ENCODE measurements around the gene TSPAN17.

The TSPAN17 gene

GRCh38 chr5:176624142-176624541 lies 23.1 kb upstream of the TSPAN17 start:
- no peak for DNase-seq

- DNase-seq: no peak
These were observed 22.3 kb upstream of the TSPAN17 start for GRCh38 chr5:176624938-176625337.

GRCh38 chr5:176625512-176625911 lies 21.8 kb upstream of the TSPAN17 start:
- no peak for DNase-seq

- no peak for DNase-seq
These were observed 21.1 kb upstream of the TSPAN17 start for GRCh38 chr5:176625966-176626875.

- DNase-seq: no peak
These were observed 20.4 kb upstream of the TSPAN17 start for GRCh38 chr5:176626876-176627236.

GRCh38 chr5:176627582-176627981 lies 19.7 kb upstream of the TSPAN17 start:
- no peak for DNase-seq

GRCh38 chr5:176628406-176629228 lies 18.7 kb upstream of the TSPAN17 start:
- DNase-seq: no peak

- DNase-seq: no peak
These were observed 17.9 kb upstream of the TSPAN17 start for GRCh38 chr5:176629317-176629852.

GRCh38 chr5:176629853-176630680 lies 17.2 kb upstream of the TSPAN17 start, which contains the start of the genes EIF4E1B and SNCB:
EIF4E1B (plus strand) TSS chr5:176630675; CDS start chr5:176642788, 12,113 bp downstream.
SNCB (minus strand) TSS chr5:176630534; CDS start chr5:176629654, 880 bp downstream.
- DNase-seq: no peak

GRCh38 chr5:176630681-176631222 lies 16.5 kb upstream of the TSPAN17 start:
- DNase-seq: no peak

- DNase-seq: no peak
These were observed 15.7 kb upstream of the TSPAN17 start for GRCh38 chr5:176631383-176632200.

- DNase-seq: no peak
These were observed 14.5 kb upstream of the TSPAN17 start for GRCh38 chr5:176632745-176633144.

- no peak for DNase-seq
These were observed 13.7 kb upstream of the TSPAN17 start for GRCh38 chr5:176633598-176633997.

GRCh38 chr5:176636426-176636825 lies 10.9 kb upstream of the TSPAN17 start:
- DNase-seq: no peak

GRCh38 chr5:176637556-176637955 lies 9.7 kb upstream of the TSPAN17 start:
- no peak for DNase-seq

GRCh38 chr5:176638437-176638836 lies 8.8 kb upstream of the TSPAN17 start:
- DNase-seq: no peak

GRCh38 chr5:176639208-176639607 lies 8.1 kb upstream of the TSPAN17 start:
- DNase-seq: no peak

- DNase-seq: no peak
These were observed 7.3 kb upstream of the TSPAN17 start for GRCh38 chr5:176639981-176640380.

- DNase-seq: no peak
These were observed 6.7 kb upstream of the TSPAN17 start for GRCh38 chr5:176640616-176641015.

GRCh38 chr5:176642675-176643490 lies 4.4 kb upstream of the TSPAN17 start:
- DNase-seq: no peak

Data from AML-193 (cell line).